ENCODE results near the gene DHCR24. TPM values are rescaled to one million over a fixed set of nuclear protein-coding genes. Genes with fewer than 3 reads are reported as not detected.

The DHCR24 gene
- total and polyA plus RNA-seq, 2 donors (not counting 1 experiment from before 2014, with no cell fraction given): 5.2 to 13.3 TPM

GRCh38 chr1:54887665-54888071 lies 673 bp upstream of the DHCR24 start:
- Mint-ChIP-seq H3K27ac (no peak overlapping the region), H3K27me3 (peaks cover 27% of the 10 kb centered on the region), H3K4me1 (peaks cover 30% of the 10 kb centered on the region), H3K9me3 (ENCODE audit: insufficient read depth) (no peaks in the 10 kb centered on the region), H3K4me3 (peak overlapping the region; percentile 96)
- no peak overlapping the region for H3K27ac ChIP-seq (ENCODE audit: low read length in 2 of 2)
- no peak for DNase-seq
- H3K4me2 ChIP-seq (replicated peaks; ENCODE audit: low read depth, low read length, poor library complexity, severe bottlenecking): peak overlapping the region; percentile 83
- peak overlapping the region; percentile 73 for H3K9ac ChIP-seq (ENCODE audit: low read length)
- H3K27me3 ChIP-seq (replicated peaks in 1 of 4; ENCODE audit: control extremely low read depth in 1 of 4, control insufficient read depth in 3 of 4, insufficient read depth in 4 of 4, low read length in 3 of 4): peaks cover 0 to 18% (median 1%) of the 10 kb centered on the region in 4 experiments
- ChIA-PET CTCF (interaction anchor here (1.1 kb wide), 1 partner anchor 11 kb away, joined by 3 read pairs; no protein-coding TSS in a partner anchor), POLR2A (no interaction called here)
- H3K79me2 ChIP-seq (ENCODE audit: control insufficient read depth, insufficient read depth, low read length): no peaks in the 10 kb centered on the region
- no peak for ATAC-seq (ENCODE audit: low read depth)
- peak overlapping the region in 4 of 5 experiments; percentile 54 to 79 (median 76) for H3K4me3 ChIP-seq (ENCODE audit: control extremely low read depth in 1 of 5, extremely low read depth in 1 of 5, insufficient read depth in 1 of 5, low read depth in 2 of 5, low read length in 4 of 5)
- intact Hi-C loops (cut with micrococcal nuclease): loop anchor here (1.0 to 5.0 kb wide), 4 partner anchors 123 to 1050 kb away; partner anchors contain the start of genes NDC1, PARS2, TCEANC2 and TMEM59
- WGBS (ENCODE audit: insufficient coverage): 20% methylated on average over 4 of the region's 8 CpGs
- no peaks in the 10 kb centered on the region for H4K20me1 ChIP-seq (ENCODE audit: control insufficient read depth, insufficient read depth, low read length, poor library complexity, severe bottlenecking)
- H2AFZ ChIP-seq (ENCODE audit: insufficient read depth, low read depth, low read length, poor library complexity, severe bottlenecking): peak overlapping the region; percentile 97
- H3K36me3 ChIP-seq (replicated peaks in 1 of 2; ENCODE audit: control extremely low read depth in 1 of 2, control insufficient read depth in 1 of 2, extremely low read depth in 1 of 2, insufficient read depth in 2 of 2, low read length in 1 of 2): no peaks in the 10 kb centered on the region
- H3K9me3 ChIP-seq (ENCODE audit: control extremely low read depth in 1 of 3, control insufficient read depth in 2 of 3, insufficient read depth in 1 of 3, low read length in 2 of 3): no peaks in the 10 kb centered on the region
- H3K4me1 ChIP-seq (ENCODE audit: control insufficient read depth in 2 of 2, insufficient read depth in 2 of 2, low read length in 2 of 2): peaks cover 11 to 17% of the 10 kb centered on the region in 2 donors
- TF ChIP-seq, protein P1, sequence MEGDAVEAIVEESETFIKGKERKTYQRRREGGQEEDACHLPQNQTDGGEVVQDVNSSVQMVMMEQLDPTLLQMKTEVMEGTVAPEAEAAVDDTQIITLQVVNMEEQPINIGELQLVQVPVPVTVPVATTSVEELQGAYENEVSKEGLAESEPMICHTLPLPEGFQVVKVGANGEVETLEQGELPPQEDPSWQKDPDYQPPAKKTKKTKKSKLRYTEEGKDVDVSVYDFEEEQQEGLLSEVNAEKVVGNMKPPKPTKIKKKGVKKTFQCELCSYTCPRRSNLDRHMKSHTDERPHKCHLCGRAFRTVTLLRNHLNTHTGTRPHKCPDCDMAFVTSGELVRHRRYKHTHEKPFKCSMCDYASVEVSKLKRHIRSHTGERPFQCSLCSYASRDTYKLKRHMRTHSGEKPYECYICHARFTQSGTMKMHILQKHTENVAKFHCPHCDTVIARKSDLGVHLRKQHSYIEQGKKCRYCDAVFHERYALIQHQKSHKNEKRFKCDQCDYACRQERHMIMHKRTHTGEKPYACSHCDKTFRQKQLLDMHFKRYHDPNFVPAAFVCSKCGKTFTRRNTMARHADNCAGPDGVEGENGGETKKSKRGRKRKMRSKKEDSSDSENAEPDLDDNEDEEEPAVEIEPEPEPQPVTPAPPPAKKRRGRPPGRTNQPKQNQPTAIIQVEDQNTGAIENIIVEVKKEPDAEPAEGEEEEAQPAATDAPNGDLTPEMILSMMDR (IDR thresholded peaks at IDR 0.05): no peak
- TF ChIP-seq EZH2 (IDR thresholded peaks at IDR 0.05; ENCODE audit: borderline replicate concordance, insufficient read depth, low read depth, low read length, poor library complexity, severe bottlenecking): no peak
